Epidermal melanocyte (primary cell): ENCODE data around the gene L1TD1.
"Not testable (repeated sequence)": the region's sequence is repeated elsewhere in the genome, so short reads cannot be mapped to it uniquely, and the experiment has no call there.

ENCODE experiments used
- DNase-seq: peaks from one replicate; pipeline ENCODE4 v3.0.0; 2011; ENCODE audit warnings: low spot score; ENCODE audit not compliant: insufficient read length

The L1TD1 gene

DNA sequence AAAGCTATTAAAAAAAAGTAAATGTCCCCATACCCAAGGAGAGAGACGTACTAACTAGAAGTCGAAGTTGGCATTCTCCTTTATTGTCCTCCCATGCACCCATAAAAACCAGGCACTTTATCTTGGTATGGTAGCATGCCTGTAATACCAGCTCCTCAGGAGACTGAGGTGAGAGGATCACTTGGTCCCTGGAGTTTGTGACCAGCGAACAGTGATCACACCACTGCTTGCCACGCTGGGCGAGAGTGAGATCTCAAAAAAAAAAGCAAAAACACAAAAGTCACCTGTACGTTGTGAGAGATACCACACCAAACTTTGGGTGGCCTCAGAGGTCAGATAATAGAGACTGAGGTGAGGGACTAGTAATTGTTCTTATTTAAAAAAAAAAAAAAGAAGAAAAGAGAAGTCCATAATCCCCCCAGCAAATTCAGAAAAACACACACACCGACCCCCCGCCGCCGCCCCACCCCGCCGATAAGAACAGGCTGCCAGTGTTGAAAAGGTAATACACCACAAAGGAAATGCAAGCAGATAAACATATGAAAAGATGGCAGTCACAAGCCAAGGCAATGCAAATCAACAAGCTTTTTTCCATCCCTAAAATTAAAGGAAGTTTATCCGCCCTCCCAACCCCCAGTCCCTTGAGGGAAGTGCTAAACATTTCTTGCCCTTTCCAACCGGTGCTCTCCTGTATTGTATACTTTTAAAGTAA is 3.6 kb downstream of the L1TD1 start:
- no peak for DNase-seq

DNA sequence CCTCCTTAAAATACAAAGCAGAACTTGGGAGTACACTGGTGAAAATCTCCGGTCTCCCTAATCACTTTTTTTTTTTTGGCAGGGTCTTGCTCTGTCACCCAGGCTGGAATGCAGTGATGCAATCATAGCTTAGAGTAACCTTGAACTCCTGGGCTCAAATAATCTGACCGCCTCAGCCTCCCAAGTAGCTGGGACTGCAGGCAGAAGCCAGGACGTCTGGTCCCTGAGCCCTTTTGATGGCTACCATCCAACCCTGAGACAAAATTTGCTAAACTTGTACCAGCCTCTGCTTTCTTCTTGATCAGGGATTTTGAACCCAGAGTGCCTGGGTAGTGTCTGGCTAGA is 4.1 kb downstream of the L1TD1 start:
- no peak for DNase-seq

DNA sequence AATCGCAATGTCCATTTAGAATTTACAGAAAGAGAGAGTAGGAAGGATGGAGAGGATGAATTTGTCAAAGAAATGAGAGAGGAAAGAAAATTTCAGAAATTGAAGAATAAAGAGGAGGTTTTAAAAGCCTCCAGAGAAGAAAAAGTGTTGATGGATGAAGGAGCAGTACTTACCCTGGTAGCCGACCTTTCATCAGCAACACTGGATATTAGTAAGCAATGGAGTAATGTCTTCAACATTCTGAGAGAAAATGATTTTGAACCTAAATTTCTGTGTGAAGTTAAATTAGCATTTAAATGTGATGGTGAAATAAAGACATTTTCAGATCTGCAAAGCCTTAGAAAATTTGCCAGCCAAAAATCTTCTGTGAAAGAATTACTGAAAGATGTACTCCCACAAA is 12.5 kb downstream of the L1TD1 start:
- no peak for DNase-seq

DNA sequence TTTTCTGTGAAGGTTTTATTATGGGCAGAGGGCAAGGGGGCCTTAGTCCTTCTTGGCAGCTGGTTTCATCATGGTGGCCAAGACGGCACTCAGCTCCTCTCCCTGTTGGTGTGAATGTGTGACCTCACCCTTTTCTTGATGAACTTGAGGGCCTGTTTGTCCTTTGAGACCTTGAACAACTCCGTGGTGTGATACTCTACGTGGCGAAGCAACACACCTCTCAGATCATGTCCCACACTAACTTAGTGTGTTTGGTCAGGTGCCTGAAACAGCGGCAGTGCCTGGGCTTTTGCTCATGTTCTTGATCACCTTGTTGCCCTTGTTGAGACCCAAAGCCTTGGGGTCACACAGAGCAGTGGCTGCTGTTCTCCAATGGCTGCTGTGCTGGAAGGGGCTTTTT is 13.4 kb downstream of the L1TD1 start:
- no peak for DNase-seq

DNA sequence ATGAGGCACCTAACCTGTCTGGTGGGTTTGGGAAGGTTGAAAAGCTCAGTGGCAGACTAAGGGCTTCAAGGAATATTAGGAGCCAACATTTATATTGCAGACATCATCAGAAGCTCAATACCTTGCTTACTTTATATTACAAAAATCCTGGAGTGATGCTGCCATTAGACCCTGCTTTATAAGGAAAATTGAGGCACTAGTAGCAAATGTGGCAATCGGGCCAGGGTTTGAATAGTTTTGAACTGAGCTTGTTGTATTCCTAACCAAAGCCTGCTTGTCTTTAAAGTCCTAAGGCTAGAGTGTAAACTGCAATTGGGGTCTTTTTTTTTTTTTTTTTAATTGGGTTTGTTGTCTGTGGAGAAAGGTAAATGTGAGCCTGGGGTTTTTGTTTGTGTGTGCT is 14.3 kb downstream of the L1TD1 start:
- DNase-seq = no peak

DNA sequence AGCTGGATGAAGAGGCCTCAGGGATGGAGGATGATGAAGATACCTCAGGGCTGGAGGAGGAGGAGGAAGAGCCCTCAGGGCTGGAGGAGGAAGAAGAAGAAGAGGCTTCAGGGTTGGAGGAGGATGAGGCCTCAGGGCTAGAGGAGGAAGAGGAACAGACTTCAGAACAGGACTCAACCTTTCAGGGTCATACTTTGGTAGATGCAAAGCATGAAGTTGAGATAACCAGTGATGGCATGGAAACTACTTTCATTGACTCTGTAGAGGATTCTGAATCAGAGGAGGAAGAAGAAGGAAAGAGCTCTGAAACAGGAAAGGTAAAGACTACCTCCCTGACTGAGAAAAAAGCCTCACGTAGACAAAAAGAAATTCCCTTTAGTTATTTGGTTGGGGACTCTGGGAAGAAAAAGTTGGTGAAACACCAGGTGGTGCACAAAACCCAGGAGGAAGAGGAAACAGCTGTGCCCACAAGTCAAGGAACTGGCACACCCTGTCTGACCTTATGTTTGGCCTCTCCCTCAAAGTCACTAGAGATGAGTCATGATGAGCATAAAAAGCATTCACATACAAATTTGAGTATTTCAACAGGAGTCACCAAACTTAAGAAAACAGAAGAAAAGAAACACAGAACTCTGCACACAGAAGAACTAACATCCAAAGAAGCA is 15.4 kb downstream of the L1TD1 start:
- DNase-seq = no peak

DNA sequence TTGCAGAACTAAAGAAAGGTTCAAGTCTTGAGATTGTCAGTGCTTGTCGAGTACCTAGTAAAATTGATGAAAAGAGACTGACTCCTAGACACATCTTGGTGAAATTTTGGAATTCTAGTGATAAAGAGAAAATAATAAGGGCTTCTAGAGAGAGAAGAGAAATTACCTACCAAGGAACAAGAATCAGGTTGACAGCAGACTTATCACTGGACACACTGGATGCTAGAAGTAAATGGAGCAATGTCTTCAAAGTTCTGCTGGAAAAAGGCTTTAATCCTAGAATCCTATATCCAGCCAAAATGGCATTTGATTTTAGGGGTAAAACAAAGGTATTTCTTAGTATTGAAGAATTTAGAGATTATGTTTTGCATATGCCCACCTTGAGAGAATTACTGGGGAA is 16.3 kb downstream of the L1TD1 start:
- no peak for DNase-seq

DNA sequence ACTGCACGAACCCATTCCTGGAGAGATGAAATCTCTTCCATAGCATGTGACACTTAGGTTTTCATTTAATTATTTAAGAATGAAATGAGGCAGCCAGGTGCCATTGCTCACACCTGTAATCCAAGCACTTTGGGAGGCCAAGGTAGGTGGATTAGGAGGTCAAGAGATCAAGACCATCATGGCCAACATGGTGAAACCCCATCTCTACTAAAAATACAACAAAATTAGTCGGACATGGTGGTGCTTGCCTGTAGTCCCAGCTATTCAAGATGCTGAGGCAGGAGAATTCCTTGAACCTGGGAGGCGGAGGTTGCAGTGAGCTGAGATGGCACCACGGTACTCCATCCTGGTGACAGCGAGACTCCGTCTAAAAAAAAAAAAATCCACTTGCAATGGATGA is 17.8 kb downstream of the L1TD1 start:
- no peak for DNase-seq

DNA sequence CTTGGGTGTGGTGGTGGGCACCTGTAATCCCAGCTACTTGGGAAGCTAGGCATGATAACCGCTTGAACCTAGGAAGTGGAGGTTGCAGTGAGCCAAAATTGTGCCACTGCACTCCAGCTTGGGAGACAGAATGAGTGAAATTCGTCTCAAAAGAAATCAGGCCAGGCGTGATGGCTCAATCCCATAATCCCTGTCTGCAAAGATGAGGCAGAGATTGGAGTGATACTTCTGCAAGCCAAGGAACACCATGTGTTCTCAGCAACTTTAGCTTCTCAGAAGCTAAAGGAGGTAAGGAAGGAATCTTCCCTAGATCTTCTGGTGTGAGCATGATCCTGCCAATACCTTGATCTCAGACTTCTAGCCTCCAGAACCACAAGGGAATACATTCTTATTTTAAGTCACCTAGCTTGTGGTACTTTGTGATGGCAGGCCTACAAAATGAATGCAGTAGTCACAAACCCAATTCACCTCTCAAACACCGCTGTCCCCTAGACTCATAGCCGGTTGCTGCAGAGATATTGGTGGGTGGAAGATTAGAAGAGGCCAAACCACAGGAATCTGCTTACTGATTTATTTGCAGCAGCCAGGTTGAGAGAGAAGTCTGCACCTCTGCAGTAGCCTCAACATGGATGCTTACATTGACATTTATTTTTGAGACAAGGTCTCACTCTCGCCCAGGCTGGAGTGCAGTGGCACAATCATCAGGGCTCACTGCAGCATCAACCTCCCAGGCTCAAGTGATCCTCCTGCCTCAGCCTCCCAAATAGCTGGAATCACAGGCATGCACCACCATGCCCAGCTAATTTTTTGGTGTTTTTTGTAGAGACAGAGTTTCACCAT is 18.6 kb downstream of the L1TD1 start:
- DNase-seq = no peak

DNA sequence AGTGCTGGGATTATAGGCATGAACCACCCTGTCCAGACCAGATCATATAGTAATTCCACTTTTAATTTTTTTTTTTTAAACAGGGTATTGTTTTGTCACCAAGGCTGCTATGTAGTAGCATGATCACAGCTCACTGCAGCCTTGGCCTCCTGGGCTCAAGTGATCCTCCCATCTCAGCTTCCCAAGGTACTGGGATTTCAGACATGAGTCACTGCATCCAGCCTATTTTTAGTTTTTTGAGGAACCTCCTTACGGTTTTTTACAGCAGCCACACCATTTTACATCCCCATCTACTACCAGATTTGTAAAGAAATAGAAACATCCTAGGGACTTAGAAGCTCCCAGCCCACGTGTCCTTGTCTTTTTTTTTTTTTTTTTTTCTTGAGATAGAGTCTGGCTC is 24.0 kb downstream of the L1TD1 start:
- DNase-seq = no peak

DNA sequence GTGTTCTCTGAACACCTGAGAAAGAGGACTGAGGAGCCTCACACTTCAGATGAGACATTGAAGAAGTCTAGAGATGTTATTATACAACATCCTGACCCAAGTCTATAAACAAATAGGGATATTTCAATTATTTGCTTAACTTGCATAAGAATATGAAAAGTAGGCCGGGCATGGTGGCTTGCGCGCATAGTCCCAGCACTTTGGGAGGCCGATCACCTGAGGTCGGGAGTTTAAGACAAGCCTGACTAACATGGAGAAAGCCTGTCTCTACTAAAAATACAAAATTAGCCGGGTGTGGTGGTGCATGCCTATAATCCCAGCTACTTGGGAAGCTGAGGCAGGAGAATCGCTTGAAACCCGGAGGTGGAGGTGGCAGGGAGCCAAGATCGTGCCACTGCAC is 25.8 kb downstream of the L1TD1 start:
- DNase-seq = not testable (repeated sequence)

DNA sequence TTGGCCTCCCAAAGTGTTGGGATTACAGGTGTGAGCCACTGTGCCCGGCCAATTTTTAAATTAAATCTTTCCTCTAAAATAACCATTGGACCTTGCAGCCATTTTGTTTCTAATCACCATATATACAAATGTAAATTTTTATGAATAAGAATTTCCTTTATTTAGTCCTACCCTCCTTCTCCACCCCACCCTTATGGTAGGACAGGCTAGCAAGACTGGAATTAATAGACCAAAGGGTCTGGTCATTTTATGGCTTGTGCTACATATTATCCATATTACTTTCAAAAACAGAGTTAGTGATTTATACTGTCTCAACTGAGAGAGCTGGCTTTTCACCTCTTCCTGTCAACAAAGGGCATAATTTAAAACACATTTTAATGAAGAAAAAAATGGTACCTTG is 26.5 kb downstream of the L1TD1 start:
- no peak for DNase-seq

DNA sequence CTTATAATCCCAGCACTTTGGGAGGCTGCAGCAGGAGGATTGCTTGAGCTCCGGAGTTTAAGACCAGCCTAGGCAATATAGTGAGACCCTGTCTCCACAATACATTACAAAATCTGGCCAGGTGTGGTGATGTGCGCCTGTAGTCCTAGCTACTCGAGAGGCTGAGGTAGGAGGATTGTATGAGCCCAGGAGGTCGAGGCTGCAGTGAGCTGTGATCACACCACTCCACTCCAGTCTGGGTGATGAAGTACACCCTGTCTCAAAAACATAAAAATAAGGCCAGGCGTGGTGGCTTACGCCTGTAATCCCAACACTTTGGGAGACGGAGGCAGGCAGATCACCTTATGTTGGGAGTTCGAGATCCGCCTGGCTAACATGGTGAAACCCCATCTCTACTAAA is 27.7 kb downstream of the L1TD1 start:
- no peak for DNase-seq

DNA sequence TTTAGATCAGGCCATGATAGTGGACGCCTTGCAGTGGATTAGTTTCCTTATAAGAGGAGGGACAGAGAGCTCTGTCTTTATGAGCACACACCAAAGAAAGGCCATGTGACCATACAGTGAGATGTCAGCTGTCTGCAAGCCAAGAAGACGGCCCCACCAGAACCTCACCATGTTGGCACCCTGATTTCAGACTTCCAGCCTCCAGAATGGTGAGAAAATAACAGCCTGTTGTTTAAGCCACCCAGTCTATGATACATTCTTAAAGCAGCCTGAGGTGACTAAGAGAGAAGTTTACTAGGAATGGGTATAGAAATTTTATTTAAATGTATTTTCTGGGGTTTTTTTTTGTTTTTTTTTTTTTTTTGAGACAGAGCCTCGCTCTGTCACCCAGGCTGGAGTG is 29.5 kb downstream of the L1TD1 start:
- DNase-seq = no peak

DNA sequence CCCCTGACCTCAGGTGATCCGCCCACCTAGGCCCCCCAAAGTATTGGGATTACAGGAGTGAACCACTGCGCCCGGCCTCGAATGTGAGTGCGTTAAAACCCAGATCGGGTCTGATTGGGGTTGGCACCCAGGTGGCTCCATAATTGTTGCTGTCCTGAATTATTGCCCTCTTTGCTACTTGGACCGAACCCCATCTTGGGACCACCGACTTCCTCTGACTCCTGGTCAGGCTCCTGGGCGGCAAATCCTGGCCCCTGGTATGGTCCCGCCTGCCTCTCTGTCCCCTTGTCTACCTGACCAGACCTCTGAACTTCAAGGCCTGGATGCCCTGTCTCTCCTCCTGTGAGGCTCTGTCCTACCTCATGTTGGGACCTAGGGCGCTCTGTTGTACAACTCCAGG is 32.8 kb downstream of the L1TD1 start:
- no peak for DNase-seq

DNA sequence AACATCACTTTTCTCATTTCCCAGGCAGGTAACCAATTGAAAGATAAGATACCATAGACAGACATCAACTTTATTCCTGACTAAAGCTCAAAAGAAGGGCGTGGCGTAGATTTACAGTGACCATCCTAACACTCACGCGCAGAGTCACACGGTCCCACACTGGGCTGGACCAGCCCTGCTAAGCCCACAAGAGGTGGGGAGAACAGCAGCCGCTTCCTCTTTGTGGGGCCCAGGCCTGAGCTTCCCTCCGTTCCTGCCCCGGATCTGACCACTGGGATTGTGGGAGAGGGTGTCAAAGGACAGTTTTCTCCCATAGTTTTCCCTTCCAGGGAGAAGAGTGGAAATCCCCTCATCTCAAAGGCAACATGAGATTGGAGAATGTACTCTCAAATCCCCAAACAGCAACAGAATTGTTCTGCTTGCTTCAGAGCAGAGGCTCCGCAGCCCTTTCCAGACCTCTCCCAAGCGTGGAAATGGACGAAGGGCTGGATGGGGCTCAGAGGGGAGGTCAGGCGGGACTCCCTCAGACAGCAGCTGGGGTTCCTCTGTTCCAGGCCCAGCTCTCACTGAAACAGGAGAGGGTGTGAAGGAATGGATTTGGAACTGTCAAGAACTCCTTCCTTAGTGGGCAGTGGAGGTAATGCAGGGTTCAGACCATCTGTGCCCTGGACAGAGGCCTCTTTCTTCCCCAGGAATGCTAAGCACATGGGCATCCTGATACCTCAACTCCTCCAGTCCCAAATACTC is 33.7 kb downstream of the L1TD1 start:
- no peak for DNase-seq

DNA sequence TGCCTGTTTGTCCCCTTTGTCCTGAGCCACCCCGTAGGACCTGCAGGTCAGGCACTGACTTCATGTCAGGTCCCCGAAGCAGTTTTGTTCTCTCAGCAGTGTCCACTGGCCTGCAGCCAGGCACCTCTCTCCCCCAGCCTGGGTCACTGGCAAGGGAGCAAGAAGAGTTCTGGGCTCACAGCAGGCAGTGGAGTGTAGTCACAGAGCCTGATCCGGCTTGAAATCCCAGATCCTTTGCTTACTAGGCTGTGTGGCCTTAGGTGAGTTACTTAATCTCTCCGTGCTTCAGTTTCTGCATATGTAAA is 34.2 kb downstream of the L1TD1 start:
- DNase-seq = no peak

DNA sequence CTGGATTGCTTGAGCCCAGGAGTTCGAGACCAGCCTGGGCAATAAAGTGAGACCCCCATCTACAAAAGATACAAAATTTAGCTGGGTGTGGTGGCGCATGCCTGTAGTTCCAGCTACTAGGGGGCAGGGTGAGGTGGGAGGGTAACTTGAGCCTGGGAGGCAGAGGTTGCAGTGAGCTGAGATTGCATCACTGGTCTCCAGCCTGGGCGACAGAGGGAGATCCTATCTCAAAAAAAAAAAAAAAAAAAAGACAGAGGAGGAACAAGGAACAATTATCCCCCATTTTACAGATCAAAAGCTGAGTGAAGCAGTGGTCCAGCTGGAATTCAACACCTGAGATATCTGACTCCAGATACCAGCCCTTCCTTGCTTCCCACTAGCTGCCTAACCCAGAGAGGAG is 34.8 kb downstream of the L1TD1 start:
- DNase-seq = no peak

DNA sequence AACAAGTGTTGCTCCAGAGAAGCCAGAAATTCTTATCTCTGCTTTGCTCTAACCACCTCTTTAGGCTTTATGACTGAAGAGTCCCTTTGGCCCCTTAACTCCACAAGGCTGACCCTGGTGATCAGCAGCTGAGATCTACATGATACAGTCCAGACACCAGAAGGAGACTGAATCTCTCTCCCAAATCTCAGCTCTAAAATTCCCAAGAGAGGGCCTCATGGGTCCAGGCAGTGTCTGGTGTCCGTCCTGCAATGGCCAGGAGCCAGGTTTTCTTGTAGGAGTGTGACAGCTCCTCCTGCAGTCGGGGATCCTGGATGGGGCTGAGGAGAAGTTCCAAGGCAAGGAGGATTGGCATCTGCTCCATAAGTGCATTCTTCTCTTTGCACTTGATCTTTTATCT is 35.3 kb downstream of the L1TD1 start:
- DNase-seq = no peak

DNA sequence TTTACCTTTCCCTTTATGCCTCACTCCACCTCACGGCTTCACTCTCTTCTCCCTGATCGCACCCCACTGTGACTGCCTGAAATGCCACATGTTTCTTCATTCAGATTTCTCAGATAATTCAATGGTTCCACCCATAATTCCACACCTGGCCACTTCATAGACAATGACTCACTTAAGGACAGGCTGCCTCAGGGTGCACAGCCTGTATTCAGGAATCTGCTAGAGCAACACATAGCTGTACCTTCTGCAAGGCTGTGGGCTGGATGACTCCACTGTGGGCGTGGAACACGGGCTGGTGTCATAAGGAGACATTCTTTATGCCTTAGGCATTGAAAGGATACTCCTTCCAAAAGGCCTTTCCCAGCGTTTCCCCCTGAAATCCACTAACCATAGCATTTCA is 36.1 kb downstream of the L1TD1 start:
- no peak for DNase-seq

DNA sequence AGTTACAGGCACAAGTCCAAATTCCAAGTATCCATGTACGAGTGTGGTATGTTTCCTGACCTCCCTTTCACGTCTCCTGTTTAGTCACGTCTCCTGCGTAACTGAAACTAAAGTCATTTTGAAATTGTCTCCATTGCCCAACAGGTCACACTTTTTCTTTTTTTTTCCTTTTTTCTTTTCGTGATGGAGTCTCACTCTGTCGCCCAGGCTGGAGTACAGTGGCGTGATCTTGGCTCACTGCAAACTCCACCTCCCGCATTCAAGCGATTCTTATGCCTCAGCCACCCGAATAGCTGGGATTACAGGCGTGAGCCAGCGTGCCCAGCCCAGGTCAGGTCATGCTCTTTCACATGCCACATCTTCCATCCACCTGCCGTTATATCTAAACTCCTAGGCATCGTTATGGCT is 38.2 kb downstream of the L1TD1 start:
- no peak for DNase-seq

DNA sequence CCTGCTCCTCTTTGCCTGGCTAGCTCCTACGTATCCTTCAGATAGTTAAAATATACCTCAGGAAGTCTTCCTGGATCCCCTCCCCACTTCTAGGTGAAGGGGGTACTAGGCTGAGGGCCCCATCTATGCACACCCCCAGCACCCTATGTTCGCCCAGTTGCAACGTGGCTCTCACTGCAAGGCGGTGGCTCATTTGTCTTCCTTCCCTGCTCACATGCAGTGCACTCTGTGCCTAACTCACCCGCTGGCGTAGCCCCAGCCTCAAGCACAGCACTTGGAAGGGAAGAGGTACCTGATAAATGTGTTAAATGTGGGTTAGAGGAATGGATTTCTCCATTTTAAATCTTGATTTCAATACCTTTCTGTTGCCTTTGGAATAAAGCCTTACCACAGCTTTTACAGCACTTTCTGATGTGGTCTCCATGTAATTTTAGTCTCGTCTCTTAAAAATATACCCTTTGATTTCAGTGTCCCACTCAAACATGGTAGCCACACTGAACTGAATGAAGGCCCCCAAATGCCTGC is 39.3 kb downstream of the L1TD1 start:
- DNase-seq = no peak
